HG02870 (cell line): Measurements from ENCODE around the gene CCDC175.

Experiments
- ATAC-seq: cut with Tn5 transposase; IDR thresholded peaks from one replicate; pipeline ENCODE4 v1.9.1; 2021; ENCODE audit warnings: mild to moderate bottlenecking, moderate library complexity; ENCODE audit not compliant: unreplicated experiment

CCDC175 gene

DNA sequence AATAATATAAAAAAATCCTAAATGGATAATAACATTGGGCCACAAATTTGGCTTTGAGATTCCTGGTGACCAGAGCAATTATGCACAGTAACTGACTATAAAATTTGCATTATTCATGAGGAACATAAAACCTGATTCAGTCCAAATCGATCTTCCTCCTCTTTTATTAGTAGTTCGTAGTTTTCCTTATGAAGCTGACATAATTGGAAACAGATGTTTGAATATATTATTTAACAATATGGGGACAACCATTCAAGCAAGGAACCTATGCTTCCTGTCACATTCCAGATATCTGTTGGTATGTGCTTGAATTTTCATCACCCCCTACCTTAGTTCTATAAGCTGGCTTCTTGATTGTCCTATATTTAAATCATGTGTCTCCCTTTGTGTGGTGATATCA is 34.9 kb downstream of the CCDC175 start:
- ATAC-seq = no peak

DNA sequence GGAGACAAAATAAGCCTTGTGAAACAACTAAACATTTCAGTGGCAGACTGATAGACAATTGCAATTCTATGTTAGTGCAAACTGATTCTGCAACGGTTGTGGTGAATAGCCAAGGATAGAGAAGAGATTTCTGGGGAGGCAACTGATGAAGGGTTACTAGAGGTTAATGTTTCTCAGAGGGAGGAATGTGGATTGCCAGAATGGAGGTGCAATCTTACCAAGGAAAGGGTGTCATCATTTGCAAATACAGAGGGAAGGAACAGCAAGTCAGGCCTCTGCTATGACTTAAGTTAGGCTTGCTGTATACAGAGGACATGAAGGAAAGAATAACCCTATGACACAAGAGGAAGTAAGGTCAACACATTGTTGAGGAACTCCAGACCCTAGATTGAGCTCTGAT is 35.8 kb downstream of the CCDC175 start:
- ATAC-seq = no peak

- no peak for ATAC-seq
These were observed 37.7 kb downstream of the CCDC175 start for GRCh38 chr14:59538936-59539335.

DNA sequence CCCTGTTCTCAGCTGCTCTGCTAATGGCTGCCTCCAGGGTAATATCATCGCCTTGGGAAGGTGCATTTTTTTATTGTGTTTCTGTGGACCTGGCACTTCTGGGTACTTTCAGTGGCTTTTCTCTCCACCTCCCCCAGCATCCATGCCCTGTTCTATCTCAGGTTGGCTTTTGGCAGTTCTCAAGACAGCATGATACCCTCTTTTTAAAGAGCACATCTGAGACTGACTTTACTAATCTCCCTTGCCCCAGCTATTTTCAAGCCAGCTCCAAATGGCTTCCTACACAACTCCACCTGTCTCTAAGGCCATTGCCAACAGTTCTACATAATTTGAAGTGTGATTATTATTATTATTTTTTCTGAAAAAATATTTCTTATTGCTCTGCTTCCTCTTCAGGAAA is 39.1 kb downstream of the CCDC175 start:
- no peak for ATAC-seq

DNA sequence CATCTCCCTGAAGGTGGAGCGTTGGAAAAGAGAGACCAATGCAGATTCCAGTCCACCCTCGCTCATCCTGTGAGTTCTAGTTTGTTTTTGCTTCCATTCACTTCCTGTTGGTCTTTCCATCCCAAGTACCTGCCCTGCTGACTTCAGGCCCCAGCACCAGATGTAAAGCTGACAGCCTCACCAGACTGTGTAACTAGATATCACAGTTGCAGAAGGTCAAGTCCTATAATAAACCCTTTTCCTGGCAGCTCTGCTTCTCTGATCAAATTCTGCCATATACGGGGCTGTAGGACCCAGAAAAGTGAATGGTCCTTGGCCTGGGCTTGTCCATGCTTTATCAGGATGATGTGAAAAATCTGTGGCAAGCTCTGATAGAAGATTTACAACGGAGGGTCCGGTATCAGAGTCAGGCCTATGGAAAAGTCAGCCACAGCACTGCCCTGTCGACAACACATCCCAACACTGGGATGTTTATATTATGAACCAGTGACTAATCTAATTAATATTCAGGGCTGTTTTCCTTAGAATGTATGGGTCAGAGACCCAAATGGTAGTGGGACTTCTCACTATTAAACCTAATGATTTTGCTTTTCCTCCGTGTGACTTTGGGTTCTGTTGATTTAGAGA is 42.1 kb downstream of the CCDC175 start:
- ATAC-seq = no peak

GRCh38 chr14:59532419-59532818 is 44.2 kb downstream of the CCDC175 start:
- ATAC-seq = no peak

GRCh38 chr14:59530349-59530748 is 46.3 kb downstream of the CCDC175 start:
- no peak for ATAC-seq

- ATAC-seq = no peak
These were observed 47.4 kb downstream of the CCDC175 start for GRCh38 chr14:59529189-59529588.

GRCh38 chr14:59520224-59520623 is 56.4 kb downstream of the CCDC175 start:
- ATAC-seq = no peak

GRCh38 chr14:59511916-59512575 is 64.6 kb downstream of the CCDC175 start:
- no peak for ATAC-seq

- no peak for ATAC-seq
These were observed 65.6 kb downstream of the CCDC175 start for GRCh38 chr14:59510966-59511365.

DNA sequence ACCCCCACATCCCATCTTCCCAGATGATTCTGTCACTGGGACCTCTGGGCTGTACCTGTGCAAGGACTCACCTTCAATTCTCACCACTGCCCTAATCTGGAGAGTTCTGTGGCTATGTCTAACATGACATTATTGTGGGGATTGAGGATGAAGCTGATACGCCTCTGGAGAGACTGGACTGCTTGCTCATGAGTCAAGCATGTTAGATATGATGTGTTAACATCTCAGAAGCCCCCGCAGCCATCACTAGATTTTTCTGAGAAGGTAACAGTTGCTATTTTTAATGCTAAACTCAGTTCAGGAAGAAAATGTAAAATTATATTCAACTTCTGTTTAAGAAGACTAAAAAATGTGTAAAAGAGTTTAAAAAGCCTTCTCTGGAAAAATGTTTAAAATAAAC is 66.6 kb downstream of the CCDC175 start:
- ATAC-seq = no peak

DNA sequence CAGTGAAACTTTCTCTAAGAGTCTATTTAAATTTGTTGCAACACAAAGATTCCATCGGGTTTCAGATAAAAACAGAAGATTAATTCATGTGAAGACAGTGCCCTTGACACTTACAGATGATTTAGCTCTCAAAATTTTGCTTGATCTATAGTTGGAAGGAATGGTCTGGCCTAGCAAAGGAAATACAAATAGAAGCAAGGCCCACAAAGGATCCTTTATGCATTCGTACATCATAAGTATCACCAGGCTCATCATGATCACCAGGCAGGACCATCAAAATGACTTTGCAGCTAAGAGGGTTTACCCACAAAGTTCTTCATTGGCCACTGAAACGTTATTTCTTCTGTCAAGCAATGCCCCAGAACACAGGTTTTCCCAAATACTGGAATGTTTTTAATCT is 67.5 kb downstream of the CCDC175 start:
- ATAC-seq = no peak

GRCh38 chr14:59507752-59508103 is 68.9 kb downstream of the CCDC175 start:
- ATAC-seq = no peak

GRCh38 chr14:59507063-59507751 is 69.4 kb downstream of the CCDC175 start:
- peak; percentile 78 for ATAC-seq

DNA sequence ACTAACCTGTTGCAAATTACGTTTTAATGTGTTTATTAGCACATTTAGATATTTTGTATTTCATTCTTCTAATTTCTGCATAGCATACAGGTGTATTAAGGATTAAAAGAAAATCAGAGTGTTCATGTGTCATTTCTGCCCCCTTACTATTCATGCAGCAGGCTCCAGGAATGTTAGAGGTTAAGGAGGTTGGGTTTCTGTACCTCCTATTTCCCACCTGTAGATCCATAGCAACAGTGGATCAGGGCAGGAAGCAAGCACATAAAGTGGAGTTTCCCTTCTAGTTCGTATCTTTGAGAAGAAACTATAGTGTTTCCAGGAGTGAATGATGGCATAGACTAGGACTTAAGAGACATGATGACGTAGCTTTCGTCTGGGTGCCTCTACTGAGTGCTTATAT is 73.4 kb downstream of the CCDC175 start:
- no peak for ATAC-seq

GRCh38 chr14:59500732-59501131 is 75.9 kb downstream of the CCDC175 start:
- ATAC-seq = no peak

DNA sequence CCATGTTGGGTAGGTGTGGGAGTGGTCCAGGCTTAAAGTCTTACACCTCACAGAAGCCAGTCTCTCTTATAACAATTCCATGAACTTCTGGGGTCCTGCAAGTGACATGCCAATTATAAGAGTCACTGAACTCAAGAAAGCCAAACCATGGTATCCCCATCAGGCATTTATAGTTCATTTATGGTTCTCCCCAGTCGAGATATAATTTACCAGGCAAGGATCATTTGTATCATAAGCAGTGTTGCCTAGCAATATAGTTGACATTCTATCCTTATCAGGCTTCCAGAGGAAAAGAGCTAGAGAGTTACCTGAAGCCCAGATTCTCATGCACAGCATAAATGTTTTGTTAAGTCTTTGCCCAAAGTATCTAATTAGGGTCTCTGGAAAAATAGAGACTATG is 84.2 kb downstream of the CCDC175 start:
- no peak for ATAC-seq

- no peak for ATAC-seq
These were observed 85.9 kb downstream of the CCDC175 start for GRCh38 chr14:59490756-59491155.

DNA sequence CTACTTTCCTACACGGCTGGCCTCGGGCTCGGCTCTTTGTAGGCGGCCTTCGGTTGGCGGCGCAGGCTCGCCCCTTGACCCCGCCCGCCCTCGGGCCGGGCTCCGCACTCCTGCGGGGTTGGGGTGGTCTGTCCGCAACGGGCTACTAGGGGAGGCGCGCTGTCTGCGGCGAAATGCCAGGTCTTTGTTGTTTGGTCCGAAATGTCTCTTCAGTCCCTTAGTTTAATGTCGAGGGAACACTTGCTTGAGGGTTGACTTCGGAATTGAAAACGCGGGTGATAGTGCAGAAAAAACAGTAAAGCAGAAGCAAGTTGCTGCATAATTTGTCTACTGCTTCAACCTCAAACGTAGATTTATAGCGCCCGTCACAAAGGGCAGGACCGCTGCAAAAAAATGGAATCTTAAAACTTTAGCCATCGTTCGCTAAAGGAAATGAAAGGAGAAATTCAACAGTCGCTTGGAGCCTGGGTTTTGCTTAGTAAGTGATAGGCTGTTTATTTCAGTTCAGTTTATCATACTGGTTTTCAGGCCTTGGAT is 91.9 kb downstream of the CCDC175 start:
- ATAC-seq = peak; percentile 45

DNA sequence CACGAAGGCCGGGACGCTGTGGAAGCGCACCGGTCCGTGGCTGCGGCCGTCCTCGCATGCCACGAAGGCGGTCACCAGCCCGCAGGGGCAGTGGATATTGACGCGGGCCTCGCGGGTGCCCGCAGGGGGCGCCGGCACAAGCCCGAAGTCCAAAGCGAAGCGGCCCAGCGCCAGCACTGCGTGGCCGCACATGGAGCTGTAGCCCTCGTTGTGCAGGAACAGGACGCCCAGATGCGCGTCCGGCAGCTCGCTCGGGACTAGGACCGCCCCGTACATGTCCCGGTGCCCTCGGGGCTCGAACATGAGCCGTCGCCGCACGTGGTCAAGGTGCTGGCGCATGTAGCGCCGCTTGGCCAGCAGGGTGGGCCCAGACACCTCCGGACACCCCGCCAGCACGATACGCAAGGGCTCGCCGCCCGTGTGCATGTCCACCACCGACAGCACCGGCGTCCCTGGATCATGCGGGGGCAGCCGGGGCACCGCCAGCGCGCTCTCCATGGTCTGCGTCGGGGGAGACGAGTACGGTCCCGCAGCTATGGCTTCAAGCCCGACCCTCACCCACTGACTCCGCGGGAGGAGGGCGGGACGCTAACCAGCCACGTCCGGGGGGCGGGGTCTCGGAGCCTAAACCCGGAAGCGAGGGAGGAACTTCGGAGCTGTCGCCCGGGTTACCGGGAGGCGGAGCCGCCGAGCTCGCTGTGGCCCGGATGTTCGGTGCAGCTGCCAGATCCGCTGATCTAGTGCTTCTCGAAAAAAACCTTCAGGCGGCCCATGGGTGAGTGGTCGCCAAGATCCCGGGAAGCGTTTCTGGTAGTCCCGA is 92.6 kb downstream of the CCDC175 start, which contains the start of the genes JKAMP and L3HYPDH:
TSS of gene JKAMP (plus strand) at position 699 of the 820 bp plus-strand sequence. CDS start at position 772, 73 bp downstream.
TSS of gene L3HYPDH (minus strand) at position 590 of the 820 bp plus-strand sequence. CDS start at position 498, 92 bp downstream.
- peak; percentile 87 for ATAC-seq
